Urinary bladder (tissue), 4 donors: ENCODE results near the gene FBXW5. TPM values are rescaled to one million over a fixed set of nuclear protein-coding genes. Genes with fewer than 3 reads are reported as not detected.

Experiments used
- DNase-seq: peaks from one replicate; pipeline ENCODE4 v3.0.0-alpha.2; 2015; ENCODE audit errors: extremely low spot score
- H3K27ac ChIP-seq: one replicate; pipeline ENCODE4 v1.5.1; 2013; ENCODE audit warnings: low read depth, mild to moderate bottlenecking, moderate library complexity
- H3K36me3 ChIP-seq: one replicate; pipeline ENCODE4 v1.6.1; 2013; ENCODE audit warnings: mild to moderate bottlenecking, moderate library complexity; ENCODE audit not compliant: insufficient read depth
- H3K4me1 ChIP-seq: one replicate; pipeline ENCODE4 v1.6.1; 2013; ENCODE audit warnings: mild to moderate bottlenecking, moderate library complexity; ENCODE audit not compliant: insufficient read depth
- H3K4me3 ChIP-seq: one replicate; pipeline ENCODE4 v1.5.1; 2013; ENCODE audit warnings: low read depth, low read length
- WGBS: extraction: QIAGEN DNeasy Blood & Tissue Kit; methylation state at CpG from one replicate; pipeline ENCODE4 v1.1.7; 2013; 5-methylcytosine and 5-hydroxymethylcytosine counted together
- polyA plus RNA-seq: library from polyadenylated mRNA; stranded (reverse); fragments of 200-250 nt; gene quantifications from one replicate; pipeline ENCODE4 v1.2.3, GENCODE V29; 2013
- total RNA-seq: library from RNA; depleted of rRNA; stranded (reverse); fragments of >200 nt; gene quantifications from one replicate; pipeline ENCODE4 v1.2.3, GENCODE V29; 2014
- donor health status: healthy with polysubstance abuse.
- donor health status: healthy.

FBXW5 gene
- total and polyA plus RNA-seq, 2 donors = 47.5 to 151 TPM

DNA sequence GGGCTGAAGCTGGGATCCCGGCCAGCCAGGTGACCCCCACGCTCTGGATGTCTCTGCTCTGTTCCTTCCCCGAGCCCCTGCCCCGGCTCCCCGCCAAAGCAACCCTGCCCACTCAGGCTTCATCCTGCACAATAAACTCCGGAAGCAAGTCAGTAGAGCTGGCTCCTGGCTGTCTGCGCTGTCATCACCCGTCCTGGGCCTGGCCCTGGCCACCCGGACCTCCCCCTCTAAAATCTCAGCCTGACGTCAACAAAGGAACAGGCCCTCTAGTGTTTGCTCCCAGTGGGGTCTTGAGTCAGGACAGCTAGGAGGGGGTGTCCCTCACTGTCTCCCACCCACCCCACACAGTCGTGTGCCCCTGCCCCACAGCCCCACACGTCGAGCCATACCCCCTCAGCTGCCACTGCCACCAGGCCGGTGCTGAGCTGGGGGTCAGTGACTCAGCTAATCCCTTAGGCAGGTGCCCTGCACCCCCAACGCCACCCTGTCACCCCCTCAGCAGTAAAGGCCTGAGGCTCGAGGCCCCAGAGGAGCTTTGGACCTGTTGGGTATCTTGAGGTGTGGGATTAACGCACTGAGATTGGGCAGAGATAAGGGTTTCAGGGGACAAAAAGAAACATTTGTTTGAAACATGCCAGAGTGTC is 37.2 kb upstream of the FBXW5 start:
- Histone ChIP-seq H3K4me1 (no peaks in the 10 kb centered on the region), H3K4me3 (no peak overlapping the region), H3K27ac (no peak overlapping the region), H3K36me3 (no peaks in the 10 kb centered on the region)
- DNase-seq = no peak
- WGBS = 48% methylated on average over 17 of the region's 17 CpGs

DNA sequence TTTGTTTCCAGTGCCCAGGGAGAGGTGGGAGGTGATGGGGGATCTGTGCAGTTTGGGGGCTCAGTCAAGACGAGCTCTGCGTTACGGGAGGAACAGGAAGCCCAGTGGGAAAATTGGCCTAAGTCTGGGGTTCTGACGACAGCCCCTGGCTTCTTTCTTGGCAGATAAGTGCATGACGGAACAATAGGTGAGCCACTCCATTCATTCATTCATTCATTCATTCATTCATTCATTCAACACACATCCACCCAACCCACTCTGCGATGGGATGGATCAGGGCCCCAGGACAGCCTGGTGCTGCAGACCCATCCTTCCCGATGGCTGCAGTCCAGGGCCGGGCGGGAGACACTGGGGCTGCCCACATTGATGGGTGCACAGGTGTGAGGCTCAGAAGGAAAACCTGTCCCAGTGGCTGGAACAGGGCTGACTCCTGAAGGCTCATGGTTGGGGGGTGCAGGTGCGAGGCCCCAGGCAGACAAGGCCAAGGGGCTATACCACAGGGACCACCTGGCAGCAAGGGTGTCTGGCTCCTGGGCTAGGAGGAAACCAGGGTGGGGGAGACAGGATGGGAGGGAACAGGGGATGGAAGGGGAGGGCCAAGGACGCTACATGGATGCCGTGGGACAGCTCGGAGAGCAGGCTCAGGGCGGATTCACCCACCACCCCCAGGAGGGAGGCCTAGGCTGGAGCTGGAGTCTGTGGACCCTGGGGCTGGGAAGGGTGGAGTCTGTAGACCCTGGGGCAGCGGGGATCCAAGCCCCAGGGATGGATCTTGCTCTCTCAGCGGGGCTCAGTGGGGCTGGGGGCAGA is 36.3 kb upstream of the FBXW5 start:
- DNase-seq = no peak
- no peak overlapping the region for H3K4me3 ChIP-seq
- no peak overlapping the region for H3K27ac ChIP-seq
- 88% methylated on average over 16 of the region's 16 CpGs for WGBS
- no peaks in the 10 kb centered on the region for H3K36me3 ChIP-seq
- no peaks in the 10 kb centered on the region for H3K4me1 ChIP-seq

DNA sequence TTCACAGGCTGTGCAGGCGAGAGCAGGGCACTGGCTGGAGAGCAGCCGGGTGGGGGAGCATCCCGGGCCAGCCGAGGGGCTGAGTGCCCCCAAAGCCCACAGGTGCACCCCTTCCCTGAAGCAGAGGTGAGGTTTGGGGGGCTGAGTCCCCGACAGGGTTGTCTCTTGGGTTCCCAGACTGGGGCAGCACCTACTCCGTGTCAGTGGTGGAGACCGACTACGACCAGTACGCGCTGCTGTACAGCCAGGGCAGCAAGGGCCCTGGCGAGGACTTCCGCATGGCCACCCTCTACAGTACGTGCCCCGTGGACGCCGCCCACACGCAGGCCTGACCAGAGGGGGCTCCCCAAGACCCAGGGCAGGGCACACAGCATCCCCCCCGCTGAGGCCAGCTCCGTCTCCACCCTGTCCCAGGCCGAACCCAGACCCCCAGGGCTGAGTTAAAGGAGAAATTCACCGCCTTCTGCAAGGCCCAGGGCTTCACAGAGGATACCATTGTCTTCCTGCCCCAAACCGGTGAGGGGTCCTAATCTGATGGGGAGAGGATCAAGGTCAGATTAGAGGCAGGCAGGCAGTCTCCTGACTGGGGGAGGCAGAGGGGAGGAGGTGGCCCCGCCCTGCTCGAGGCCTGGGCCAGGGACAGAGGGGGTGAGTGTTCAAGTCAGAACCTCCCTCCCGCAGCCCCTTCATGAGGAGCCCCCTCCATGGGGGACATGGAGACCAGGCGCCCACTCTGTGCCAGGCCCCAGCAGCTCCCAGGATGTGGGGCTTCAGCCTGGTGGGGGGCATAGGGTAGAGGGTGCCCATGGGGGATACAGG is 35.4 kb upstream of the FBXW5 start:
- no peaks in the 10 kb centered on the region for H3K4me1 ChIP-seq
- no peak for DNase-seq
- no peak overlapping the region for H3K4me3 ChIP-seq
- no peak overlapping the region for H3K27ac ChIP-seq
- 89% methylated on average over 26 of the region's 26 CpGs for WGBS
- no peaks in the 10 kb centered on the region for H3K36me3 ChIP-seq

DNA sequence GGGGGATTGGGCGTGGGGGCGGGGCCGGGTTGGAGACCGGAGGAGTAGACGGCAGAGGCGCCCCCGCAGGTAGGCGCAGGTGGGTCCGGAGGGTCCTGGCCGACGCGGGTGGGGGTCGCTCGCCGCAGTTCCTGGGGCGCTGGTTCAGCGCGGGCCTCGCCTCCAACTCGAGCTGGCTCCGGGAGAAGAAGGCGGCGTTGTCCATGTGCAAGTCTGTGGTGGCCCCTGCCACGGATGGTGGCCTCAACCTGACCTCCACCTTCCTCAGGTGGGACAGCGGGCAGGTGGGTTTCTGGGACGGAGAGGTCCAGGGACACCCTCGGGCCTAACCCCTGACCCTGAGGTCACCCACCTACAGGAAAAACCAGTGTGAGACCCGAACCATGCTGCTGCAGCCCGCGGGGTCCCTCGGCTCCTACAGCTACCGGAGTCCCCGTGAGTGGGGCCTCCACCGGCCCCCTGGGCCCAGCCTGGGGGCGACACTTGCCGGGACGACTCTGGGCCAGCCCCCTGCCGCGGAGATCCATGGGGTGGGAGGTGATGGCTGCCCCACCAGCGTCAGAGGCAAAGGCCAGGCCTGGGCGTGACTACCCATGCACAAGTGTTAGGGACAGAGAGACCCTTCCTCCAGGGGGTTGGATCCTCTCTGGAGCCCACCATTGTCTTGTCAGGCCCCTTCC is 34.5 kb upstream of the FBXW5 start:
- Histone ChIP-seq H3K4me3 (no peak overlapping the region), H3K36me3 (no peaks in the 10 kb centered on the region), H3K27ac (no peak overlapping the region), H3K4me1 (no peaks in the 10 kb centered on the region)
- no peak for DNase-seq
- 52% methylated on average over 41 of the region's 41 CpGs for WGBS

DNA sequence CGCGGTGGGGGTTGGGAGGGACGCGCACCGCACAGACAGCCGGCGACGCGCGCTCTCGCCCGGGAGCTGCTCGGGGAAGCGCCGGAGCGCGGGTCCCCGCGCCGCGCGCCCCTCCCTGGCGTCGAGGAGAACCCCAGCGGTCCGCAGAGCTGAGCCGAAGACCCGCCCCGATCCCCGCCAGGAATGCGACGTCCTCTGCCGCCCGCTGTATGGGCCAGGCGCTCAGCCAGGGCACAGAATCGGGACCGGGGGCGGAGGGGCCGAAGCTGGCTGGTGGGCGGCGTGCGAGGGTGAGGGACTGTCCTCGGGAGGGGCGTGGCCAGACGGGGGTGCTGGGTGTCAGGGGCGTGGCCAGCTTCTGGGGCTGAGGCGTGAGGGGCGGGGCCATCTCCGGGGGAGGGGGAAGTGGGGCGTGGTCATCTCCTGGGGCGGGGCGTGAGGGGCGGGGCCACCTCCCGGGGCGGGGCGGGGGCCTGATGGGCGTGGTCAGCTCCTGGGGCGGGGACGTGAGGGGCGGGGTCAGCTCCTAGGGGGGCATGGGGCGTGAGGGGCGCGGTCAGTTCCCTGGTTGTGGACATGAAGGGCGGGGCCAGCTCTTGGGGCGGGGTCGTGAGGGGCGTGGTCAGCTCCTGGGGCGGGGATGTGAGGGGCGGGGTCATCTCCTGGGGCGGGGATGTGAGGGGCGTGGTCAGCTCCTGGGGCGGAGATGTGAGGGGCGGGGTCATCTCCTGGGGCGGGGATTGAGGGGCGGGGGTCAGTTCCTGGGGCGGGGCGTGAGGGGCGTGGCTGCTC is 33.7 kb upstream of the FBXW5 start:
- Histone ChIP-seq H3K4me1 (no peaks in the 10 kb centered on the region), H3K4me3 (peak overlapping the region; percentile 27), H3K36me3 (no peaks in the 10 kb centered on the region), H3K27ac (no peak overlapping the region)
- WGBS = 3% methylated on average over 78 of the region's 78 CpGs
- no peak for DNase-seq

DNA sequence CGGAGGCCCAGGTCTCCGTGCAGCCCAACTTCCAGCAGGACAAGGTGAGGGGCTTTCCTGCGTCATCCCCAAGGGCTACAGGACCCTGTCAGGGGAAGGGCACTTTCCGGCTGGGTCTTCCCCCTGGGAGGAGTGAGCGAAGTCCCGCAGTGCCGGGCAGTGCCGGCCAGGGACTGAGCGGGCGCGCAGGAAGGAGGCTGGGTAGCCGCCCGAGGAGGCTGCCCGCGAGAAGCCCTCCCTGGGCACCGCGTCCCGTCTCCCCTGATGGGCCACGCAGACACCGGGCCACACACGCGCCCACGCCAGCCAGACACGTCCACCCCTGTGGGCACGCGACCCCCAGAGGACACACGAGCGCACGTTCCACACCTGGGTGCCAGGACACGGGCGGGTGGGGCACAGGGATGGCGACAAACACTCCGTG is 33.1 kb upstream of the FBXW5 start:
- H3K4me1 ChIP-seq = no peaks in the 10 kb centered on the region
- no peaks in the 10 kb centered on the region for H3K36me3 ChIP-seq
- peak overlapping the region; percentile 27 for H3K4me3 ChIP-seq
- DNase-seq = no peak
- 12% methylated on average over 33 of the region's 33 CpGs for WGBS
- H3K27ac ChIP-seq = no peak overlapping the region

DNA sequence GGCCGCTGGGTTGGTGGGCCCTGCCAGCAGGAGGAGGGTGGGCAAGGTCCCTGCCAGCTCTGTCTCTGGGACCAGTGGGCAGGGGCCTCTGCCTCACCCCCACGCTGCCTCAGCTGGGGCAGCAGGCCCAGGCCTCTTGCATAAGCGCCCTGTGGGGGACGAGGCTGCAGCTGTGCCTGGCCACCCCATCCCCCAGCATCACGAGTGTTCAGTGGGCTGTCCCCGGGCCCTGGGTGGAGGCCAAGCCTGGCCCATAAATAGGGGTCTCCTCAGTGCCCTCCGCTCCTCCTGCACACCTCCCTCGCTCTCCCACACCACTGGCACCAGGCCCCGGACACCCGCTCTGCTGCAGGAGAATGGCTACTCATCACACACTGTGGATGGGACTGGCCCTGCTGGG is 32.7 kb upstream of the FBXW5 start, which contains the start of gene PTGDS:
Gene PTGDS (plus strand): TSS at position 282 of the 400 bp plus-strand sequence. CDS start 75 bp downstream, at position 357.
- 66% methylated on average over 10 of the region's 10 CpGs for WGBS
- Histone ChIP-seq H3K4me3 (peak within 1 kb of the TSS; percentile 27), H3K27ac (no peak within 1 kb of the TSS), H3K36me3 (no peaks in the 10 kb centered on the region), H3K4me1 (no peaks in the 10 kb centered on the region)
- DNase-seq = no peak

DNA sequence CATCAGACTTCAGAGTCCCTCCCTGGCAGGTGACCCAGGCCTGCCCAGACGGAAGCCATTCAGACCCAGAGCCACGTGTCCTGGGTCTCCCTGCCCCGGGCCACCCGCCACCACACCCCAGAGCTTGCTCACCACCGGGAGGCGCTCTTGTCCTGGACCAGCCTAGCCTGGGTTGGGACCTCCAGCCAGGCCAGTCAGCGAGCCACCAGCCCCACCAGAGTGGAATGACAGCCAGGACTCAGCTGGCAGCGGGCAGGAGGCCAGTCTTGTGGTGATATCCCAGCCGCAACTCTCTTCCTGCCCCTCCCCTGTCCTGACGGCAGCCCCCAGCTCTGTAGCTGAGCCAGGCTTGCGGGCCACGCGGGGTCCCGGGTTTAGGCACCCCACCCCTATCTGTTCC is 31.1 kb upstream of the FBXW5 start:
- H3K36me3 ChIP-seq = no peaks in the 10 kb centered on the region
- H3K27ac ChIP-seq = no peak overlapping the region
- no peak for DNase-seq
- H3K4me1 ChIP-seq = no peaks in the 10 kb centered on the region
- 59% methylated on average over 14 of the region's 14 CpGs for WGBS
- no peak overlapping the region for H3K4me3 ChIP-seq

DNA sequence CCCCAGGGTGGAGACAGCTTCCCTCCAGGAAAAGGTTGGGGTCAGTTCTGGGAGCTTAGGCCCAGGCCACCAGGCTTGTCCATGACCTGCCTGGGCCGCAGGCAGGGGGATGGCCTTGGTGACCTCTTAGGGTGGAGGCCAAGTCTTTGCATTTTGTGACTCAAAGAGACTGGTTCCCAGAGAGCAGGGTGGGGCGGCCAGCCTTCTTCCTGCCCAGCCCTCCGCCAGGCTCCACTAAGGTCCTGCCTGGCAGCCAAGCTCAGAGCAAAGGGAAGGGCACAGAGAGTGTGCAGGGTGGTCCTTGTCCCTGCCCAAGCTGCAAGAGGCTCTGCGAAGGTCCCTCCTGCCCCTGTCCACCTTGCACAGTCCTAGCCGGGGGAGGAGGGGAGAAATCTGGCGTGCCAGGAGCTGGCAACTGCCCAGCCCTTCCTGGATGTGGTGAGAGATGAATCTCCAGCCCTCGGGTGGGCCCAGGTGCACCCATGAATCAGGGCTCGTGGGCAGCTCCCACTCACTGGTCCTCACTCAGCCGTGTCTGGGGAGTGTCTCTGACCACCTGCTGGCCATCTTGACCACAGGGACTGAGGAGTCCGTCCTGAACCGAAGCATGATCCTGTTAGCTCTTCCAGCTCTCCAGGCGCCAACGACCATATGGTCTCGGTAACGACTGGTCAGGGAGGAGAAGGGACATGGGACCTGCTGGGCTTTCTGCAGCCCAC is 30.4 kb upstream of the FBXW5 start:
- H3K36me3 ChIP-seq = no peaks in the 10 kb centered on the region
- no peak for DNase-seq
- H3K4me1 ChIP-seq = no peaks in the 10 kb centered on the region
- no peak overlapping the region for H3K4me3 ChIP-seq
- no peak overlapping the region for H3K27ac ChIP-seq
- 63% methylated on average over 15 of the region's 15 CpGs for WGBS

DNA sequence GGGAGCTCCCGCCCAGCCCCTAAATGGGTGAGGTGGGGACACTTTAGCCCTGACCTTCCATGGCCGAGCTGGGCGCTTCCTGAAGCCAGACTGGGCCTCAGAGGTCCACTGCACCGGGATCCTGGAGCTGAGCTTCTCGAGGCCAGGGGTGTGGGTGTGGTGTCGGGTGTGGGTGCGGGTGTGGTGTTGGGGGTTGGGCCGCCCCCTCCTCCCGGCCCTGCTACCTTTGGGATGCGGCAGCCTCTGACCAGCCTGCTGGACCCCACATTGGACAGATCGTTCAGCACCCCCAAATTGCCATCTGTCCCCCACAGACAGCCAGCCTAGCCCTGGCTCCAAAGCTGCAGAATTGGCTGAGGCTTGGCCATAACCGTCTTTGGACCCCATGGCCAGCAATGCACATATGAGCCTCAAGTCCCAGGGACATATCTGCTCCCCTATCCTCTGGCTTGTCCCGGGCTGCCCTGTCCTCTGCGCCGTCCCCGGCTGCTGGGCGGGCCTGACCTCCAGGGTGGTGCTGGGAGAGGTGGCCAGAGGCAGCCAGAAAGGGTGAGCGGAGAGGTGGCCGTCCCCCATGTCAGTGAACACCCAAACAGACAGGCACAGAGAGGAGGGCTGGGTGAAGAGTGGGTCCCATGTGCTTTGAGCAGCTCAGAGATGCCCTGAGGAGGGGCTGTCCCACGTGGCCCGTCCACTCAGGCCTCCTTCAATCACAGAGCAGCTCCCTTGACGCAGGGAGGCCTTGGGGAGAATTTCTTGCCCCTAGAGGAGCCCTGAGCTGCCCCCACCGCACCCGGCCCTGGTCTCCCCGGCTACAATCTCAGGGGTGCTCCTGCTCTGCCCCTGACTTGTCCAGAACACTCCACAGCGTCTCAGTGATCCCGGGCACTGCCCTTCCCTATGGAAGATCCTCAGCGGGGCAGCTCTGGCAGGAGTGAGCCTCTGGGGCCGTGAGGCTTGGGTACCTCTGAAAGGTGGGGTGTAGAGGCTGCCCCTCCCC is 29.4 kb upstream of the FBXW5 start:
- no peak overlapping the region for H3K4me3 ChIP-seq
- H3K36me3 ChIP-seq = no peaks in the 10 kb centered on the region
- DNase-seq = no peak
- 84% methylated on average over 29 of the region's 29 CpGs for WGBS
- H3K27ac ChIP-seq = no peak overlapping the region
- no peaks in the 10 kb centered on the region for H3K4me1 ChIP-seq

DNA sequence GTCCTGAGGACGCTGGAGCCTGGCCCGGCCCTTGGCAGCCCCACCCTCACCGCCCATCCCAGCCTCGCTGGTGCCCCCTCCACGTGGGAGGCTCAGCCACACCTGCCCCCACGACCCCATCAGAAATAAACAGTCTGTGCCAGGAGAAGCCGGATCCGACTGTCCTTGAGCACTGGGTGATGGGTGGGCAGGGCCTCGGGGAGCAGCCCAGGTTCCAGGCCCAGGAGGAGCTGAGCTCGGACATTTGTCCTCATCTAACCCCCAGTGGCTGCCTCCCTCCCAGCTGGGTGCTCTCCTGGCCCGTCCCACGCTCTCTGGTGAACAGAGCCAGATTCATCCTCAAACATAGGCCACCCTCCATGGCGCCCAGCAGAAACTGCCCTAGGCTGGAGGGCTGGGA is 28.2 kb upstream of the FBXW5 start:
- no peak overlapping the region for H3K27ac ChIP-seq
- no peak for DNase-seq
- no peaks in the 10 kb centered on the region for H3K4me1 ChIP-seq
- no peak overlapping the region for H3K4me3 ChIP-seq
- 69% methylated on average over 13 of the region's 13 CpGs for WGBS
- H3K36me3 ChIP-seq = no peaks in the 10 kb centered on the region
